A549 (cell line): Measurements from ENCODE around the gene SH2B3.

Experiments
- CTCF ChIP-seq: fragments of >200 bp; sonication (Bioruptor Twin); formaldehyde crosslinking; IDR thresholded peaks from 3 replicates; pipeline ENCODE4 v1.5.1; 2016
- EP300 ChIP-seq, 2 experiments: fragments of >200 bp; sonication (Bioruptor Twin); formaldehyde crosslinking; IDR thresholded peaks; 2 replicates in 1 of 2; 3 replicates in 1 of 2; pipeline ENCODE4 v1.6.1; 2016 to 2017
- POLR2A ChIP-seq: IDR thresholded peaks from 2 replicates; pipeline ENCODE4 v1.6.1; 2012; ENCODE audit warnings: mild to moderate bottlenecking, low read length
- TFCP2L1 ChIP-seq: fragments of 250-450 bp; sonication (Bioruptor Pico); IDR thresholded peaks from 2 replicates; pipeline ENCODE4 v1.5.0; 2021; ENCODE audit warnings: mild to moderate bottlenecking
- USF2 ChIP-seq: fragments of 450-650 bp; IDR thresholded peaks from 2 replicates; pipeline ENCODE4 v1.6.1; 2014; ENCODE audit warnings: antibody characterized with exemption

GRCh38 chr12:111407377-111408115, 1.8 kb downstream of the SH2B3 start:
- TF ChIP-seq USF2, result no peak
- TF ChIP-seq CTCF, result no peak
- no peak for TF ChIP-seq TFCP2L1 (CRISPR knock-in tag)
- TF ChIP-seq POLR2A, result no peak
- no peak for TF ChIP-seq EP300 (IDR thresholded peaks at IDR 0.05)
